H54 (cell line): ENCODE data around the gene PTN.
"Not testable (repeated sequence)": the region's sequence is repeated elsewhere in the genome, so short reads cannot be mapped to it uniquely, and the experiment has no call there.

Source experiments
- DNase-seq: peaks from one replicate; pipeline ENCODE4 v3.0.0; 2011; ENCODE audit warnings: low spot score, mixed read lengths; ENCODE audit not compliant: insufficient read length
- FAIRE-seq: peaks from 3 replicates; lab custom pipeline; 2011; peaks lifted over from hg19 to GRCh38; lab: Jason Lieb, UNC
- POLR2A ChIP-seq: IDR thresholded peaks from 2 replicates; pipeline ENCODE4 v1.6.1; 2011; ENCODE audit warnings: low read depth, mild to moderate bottlenecking, low read length

The PTN gene

GRCh38 chr7:137266764-137267163 lies 76.8 kb downstream of the PTN start:
- no peak for FAIRE-seq

GRCh38 chr7:137265480-137265879 lies 78.1 kb downstream of the PTN start:
- not testable (repeated sequence) for DNase-seq, FAIRE-seq

More at GRCh38 chr7:137266764-137267163, 76.8 kb downstream of the PTN start:
- DNase-seq: no peak
- no peak for TF ChIP-seq POLR2A

DNA sequence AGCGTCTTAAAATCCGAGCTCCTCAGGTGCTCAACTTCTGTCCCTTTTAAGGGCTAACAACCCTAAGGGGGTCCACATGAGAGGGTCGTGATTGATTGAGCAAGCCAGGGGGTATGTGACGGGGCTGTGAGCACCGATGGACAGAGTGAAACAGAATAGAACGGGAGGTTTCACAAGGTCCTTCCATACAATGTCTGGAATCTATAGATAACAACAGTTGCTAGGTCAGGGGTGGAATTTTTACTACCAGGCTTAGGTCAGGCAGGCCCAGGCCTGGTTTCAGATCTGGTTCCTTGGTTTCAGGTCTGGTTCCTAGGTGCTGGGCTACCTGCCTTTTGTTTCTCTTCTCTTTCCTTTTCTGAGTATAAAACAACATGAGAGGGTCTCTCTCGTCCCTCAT lies 80.9 kb downstream of the PTN start:
- no peak for FAIRE-seq

DNA sequence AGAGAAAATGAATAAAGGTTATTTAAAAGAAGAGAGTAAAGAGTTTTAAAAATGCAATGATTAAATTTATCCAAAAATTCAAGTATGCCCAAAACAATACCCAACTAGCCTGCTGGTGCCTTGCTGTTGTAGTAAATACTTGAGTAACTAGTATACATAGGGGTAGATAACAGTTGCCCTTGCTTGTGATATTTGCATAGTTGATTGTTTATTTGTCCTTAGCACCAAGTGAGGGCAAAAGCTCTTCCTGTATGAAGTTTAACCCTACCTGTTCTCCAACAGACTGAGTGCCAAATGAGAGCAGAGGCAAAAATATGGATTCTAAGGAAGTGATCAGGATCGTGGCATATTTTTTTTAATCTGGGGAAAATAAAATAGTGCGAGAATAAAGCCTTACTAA lies 85.0 kb downstream of the PTN start:
- no peak for TF ChIP-seq POLR2A
- DNase-seq: no peak
- FAIRE-seq: no peak

More for the DNA sequence above, 80.9 kb downstream of the PTN start:
- no peak for TF ChIP-seq POLR2A
- no peak for DNase-seq

GRCh38 chr7:137254766-137255165 lies 88.8 kb downstream of the PTN start:
- FAIRE-seq (no peak), DNase-seq (no peak)
- TF ChIP-seq POLR2A: no peak

GRCh38 chr7:137245890-137246289 lies 97.6 kb downstream of the PTN start:
- DNase-seq: no peak
- FAIRE-seq: no peak
- TF ChIP-seq POLR2A: no peak

- FAIRE-seq: no peak
- no peak for TF ChIP-seq POLR2A
- no peak for DNase-seq
Observed at GRCh38 chr7:137245186-137245585, 98.3 kb downstream of the PTN start.

DNA sequence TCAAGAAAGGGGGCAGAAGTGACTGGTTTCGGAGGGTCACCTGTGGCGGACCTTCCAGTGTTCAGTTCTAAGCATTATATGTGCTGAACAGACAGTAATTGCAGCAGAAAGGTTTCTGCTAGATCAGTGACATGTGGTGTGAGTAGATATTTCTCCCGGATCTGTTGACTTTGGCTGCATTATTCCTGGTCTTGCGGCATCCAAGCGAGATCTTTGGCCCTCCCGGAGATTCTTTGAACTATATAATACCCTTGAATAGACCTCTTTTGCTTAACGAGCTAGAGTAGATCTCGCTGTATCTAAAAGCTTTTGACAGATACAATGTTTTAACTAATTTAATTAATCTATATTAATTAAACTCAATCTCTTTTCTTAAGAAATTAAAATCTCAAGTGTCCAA lies 99.8 kb downstream of the PTN start:
- no peak for FAIRE-seq
- TF ChIP-seq POLR2A: no peak
- no peak for DNase-seq

DNA sequence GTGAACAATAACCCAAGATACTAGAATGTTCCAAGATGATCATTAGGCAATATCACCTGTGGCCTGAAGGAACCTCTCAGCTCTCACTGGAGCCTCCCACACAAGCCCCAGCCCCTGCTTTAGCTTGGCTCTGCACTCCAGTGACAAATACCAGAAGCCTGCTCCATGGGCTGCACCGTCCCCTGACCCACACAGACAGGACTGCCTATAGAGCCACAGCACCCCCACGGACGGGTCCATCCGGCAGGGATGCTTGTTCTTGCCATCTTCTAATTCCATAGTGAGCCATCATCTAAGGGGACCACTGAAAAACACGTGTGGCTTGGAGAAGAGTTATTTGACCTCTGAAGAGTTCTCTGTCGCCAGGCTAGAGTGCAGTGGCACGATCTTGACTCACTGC lies 100.9 kb downstream of the PTN start:
- no peak for FAIRE-seq
- no peak for DNase-seq
- no peak for TF ChIP-seq POLR2A

- no peak for FAIRE-seq
- TF ChIP-seq POLR2A: no peak
- DNase-seq: no peak
Observed at GRCh38 chr7:137241655-137242360, 101.7 kb downstream of the PTN start.

- DNase-seq, FAIRE-seq: not testable (repeated sequence)
Observed at GRCh38 chr7:137239186-137239585, 104.3 kb downstream of the PTN start.

GRCh38 chr7:137235434-137235833 lies 108.1 kb downstream of the PTN start:
- no peak for DNase-seq
- no peak for TF ChIP-seq POLR2A
- FAIRE-seq: no peak

DNA sequence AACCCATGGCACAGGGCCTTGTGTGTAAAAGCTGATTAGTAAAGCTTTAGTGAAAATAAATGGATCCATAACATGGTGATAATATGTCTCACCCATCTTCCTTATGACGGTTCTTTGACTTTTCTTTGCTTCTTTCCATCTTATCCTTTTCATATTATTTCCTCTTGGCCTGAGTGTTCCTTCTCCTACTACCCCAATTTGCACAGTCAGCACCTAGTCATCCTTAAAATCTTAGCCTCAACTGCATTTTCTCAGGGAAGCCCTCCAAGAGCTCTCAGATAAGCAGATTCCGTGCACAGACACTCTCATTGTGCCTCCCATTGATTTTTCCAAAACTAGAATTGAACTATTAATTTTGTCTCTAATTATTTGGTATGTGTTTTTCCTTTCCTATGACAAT lies 112.4 kb downstream of the PTN start:
- FAIRE-seq (no peak), DNase-seq (no peak)
- TF ChIP-seq POLR2A: no peak

DNA sequence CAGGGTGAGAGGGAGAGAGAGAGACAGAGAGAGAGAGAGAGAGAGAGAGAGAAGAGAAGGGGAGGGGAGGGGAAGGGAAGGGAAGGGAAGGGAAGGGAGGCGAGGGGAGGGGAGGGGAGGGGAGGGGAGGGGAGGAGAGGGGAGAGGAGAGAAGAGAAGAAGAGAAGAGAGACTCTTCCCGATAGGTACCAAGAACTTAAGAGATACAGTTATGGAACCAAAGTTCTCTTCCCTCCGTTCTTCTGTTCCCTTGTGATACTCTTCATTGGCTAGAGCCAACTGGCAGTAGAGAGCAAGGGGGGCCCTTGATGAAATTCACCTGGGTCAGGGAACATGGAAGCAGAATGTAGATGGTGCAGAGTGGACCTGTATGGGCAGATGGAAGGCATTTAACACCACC lies 122.1 kb downstream of the PTN start:
- TF ChIP-seq POLR2A: no peak
- no peak for DNase-seq
- no peak for FAIRE-seq

DNA sequence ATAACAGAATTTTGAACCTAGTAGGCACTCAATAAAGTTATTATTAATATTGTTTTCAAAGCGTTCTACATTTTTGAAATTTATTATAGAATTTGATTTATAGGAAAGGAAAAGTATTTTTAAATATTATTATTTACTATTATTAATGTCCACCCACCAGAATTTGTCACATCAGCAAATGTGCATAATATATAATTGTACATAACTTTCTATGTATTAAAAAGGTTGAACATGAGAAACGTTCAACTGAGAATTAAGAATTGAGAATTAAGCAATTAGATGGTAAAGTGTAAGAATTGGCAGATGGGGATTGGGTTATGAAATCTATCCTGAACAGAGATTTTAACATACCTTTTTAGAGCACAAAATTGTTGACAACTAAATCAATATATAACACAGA lies 129.8 kb downstream of the PTN start:
- no peak for FAIRE-seq

More for the DNA sequence above, 129.8 kb downstream of the PTN start:
- DNase-seq: no peak
- no peak for TF ChIP-seq POLR2A
